H9 (cell line): ENCODE results near the gene BCAS3. TPM values are rescaled to one million over a fixed set of nuclear protein-coding genes. Genes with fewer than 3 reads are reported as not detected.

ENCODE experiments used
- DNase-seq: peaks from one replicate; pipeline ENCODE4 v3.0.0-alpha.2; 2017
- H2AFZ ChIP-seq: one replicate; pipeline ENCODE4 v1.6.1; 2013; ENCODE audit warnings: mild to moderate bottlenecking, low read length, control low read depth, moderate library complexity
- H2AK5ac ChIP-seq: 2 replicates; pipeline ENCODE4 v1.6.1; 2013; ENCODE audit warnings: low read length, control low read depth, mixed read lengths; ENCODE audit not compliant: insufficient read length
- H2BK120ac ChIP-seq: one replicate; pipeline ENCODE4 v1.6.1; 2013; ENCODE audit warnings: low read depth, mild to moderate bottlenecking, low read length, control low read depth, inconsistent platforms; ENCODE audit not compliant: poor library complexity, severe bottlenecking
- H2BK12ac ChIP-seq: 2 replicates; pipeline ENCODE4 v1.6.1; 2013; ENCODE audit warnings: low read length, control low read depth, mixed read lengths, low read depth; ENCODE audit not compliant: insufficient read length
- H2BK15ac ChIP-seq: 2 replicates; pipeline ENCODE4 v1.6.1; 2013; ENCODE audit warnings: low read depth, low read length, control low read depth
- H2BK20ac ChIP-seq: one replicate; pipeline ENCODE4 v1.6.1; 2013; ENCODE audit warnings: low read depth, mild to moderate bottlenecking, low read length, control low read depth, inconsistent platforms; ENCODE audit not compliant: poor library complexity, severe bottlenecking
- H2BK5ac ChIP-seq: 2 replicates; pipeline ENCODE4 v1.6.1; 2013; ENCODE audit warnings: low read length, control low read depth, mixed read lengths; ENCODE audit not compliant: insufficient read length
- H3K14ac ChIP-seq: 2 replicates; pipeline ENCODE4 v1.6.1; 2013; ENCODE audit warnings: low read length, control low read depth; ENCODE audit not compliant: insufficient read depth
- H3K18ac ChIP-seq: 2 replicates; pipeline ENCODE4 v1.6.1; 2013; ENCODE audit warnings: low read depth, mild to moderate bottlenecking, mixed read lengths, low read length, control low read depth; ENCODE audit not compliant: insufficient read length
- H3K23ac ChIP-seq: 2 replicates; pipeline ENCODE4 v1.6.1; 2013; ENCODE audit warnings: low read length, control low read depth, mixed read lengths, low read depth; ENCODE audit not compliant: insufficient read length
- H3K23me2 ChIP-seq: 2 replicates; pipeline ENCODE4 v1.6.1; 2013; ENCODE audit warnings: low read depth, mild to moderate bottlenecking, mixed read lengths, low read length, control low read depth; ENCODE audit not compliant: insufficient read length, poor library complexity, severe bottlenecking
- H3K27ac ChIP-seq: 2 replicates; pipeline ENCODE4 v1.5.1; 2013; ENCODE audit warnings: low read length, control low read depth, mixed read lengths, low read depth; ENCODE audit not compliant: insufficient read length
- H3K27me3 ChIP-seq: 2 replicates; pipeline ENCODE4 v1.6.1; 2013; ENCODE audit warnings: low read length, control low read depth, inconsistent platforms; ENCODE audit not compliant: insufficient read depth
- H3K4ac ChIP-seq: 2 replicates; pipeline ENCODE4 v1.6.1; 2013; ENCODE audit warnings: low read depth, mild to moderate bottlenecking, control low read depth, inconsistent platforms, low read length, moderate library complexity
- H3K4me1 ChIP-seq: 2 replicates; pipeline ENCODE4 v1.6.1; 2013; ENCODE audit warnings: low read length, control low read depth, inconsistent platforms; ENCODE audit not compliant: insufficient read depth
- H3K4me2 ChIP-seq: 2 replicates; pipeline ENCODE4 v1.6.1; 2013; ENCODE audit warnings: low read length, control low read depth, mixed read lengths; ENCODE audit not compliant: insufficient read length, insufficient read depth
- H3K56ac ChIP-seq: 2 replicates; pipeline ENCODE4 v1.6.1; 2013; ENCODE audit warnings: low read depth, mild to moderate bottlenecking, mixed read lengths, low read length, control low read depth; ENCODE audit not compliant: insufficient read length
- H3K79me1 ChIP-seq: 2 replicates; pipeline ENCODE4 v1.6.1; 2013; ENCODE audit warnings: low read depth, mild to moderate bottlenecking, moderate library complexity, low read length, control low read depth, inconsistent platforms; ENCODE audit not compliant: insufficient read depth, poor library complexity, severe bottlenecking
- H3K79me2 ChIP-seq: 2 replicates; pipeline ENCODE4 v1.6.1; 2013; ENCODE audit warnings: low read length, control low read depth, inconsistent platforms; ENCODE audit not compliant: insufficient read depth
- H3K9ac ChIP-seq: 2 replicates; pipeline ENCODE4 v1.6.1; 2013; ENCODE audit warnings: low read length, control low read depth, mixed read lengths; ENCODE audit not compliant: insufficient read length; ENCODE audit errors: extremely low read depth
- H3K9me3 ChIP-seq: one replicate; pipeline ENCODE4 v1.6.1; 2013; ENCODE audit warnings: low read depth, low read length, inconsistent platforms; ENCODE audit not compliant: control insufficient read depth
- H3T11ph ChIP-seq: one replicate; pipeline ENCODE4 v1.6.1; 2013; ENCODE audit warnings: mild to moderate bottlenecking, low read length, control low read depth, inconsistent platforms
- H4K20me1 ChIP-seq: one replicate; pipeline ENCODE4 v1.6.1; 2013; ENCODE audit not compliant: control insufficient read depth, insufficient read length, insufficient read depth
- H4K5ac ChIP-seq: 2 replicates; pipeline ENCODE4 v1.6.1; 2013; ENCODE audit warnings: low read depth, mild to moderate bottlenecking, mixed read lengths, low read length, control low read depth; ENCODE audit not compliant: insufficient read length
- H4K8ac ChIP-seq: replicated peaks from 2 replicates; pipeline ENCODE4 v1.6.1; 2013; ENCODE audit warnings: low read length, control low read depth, mixed read lengths, low read depth; ENCODE audit not compliant: insufficient read length
- H4K91ac ChIP-seq: 2 replicates; pipeline ENCODE4 v1.6.1; 2013; ENCODE audit warnings: low read depth, mild to moderate bottlenecking, moderate library complexity, mixed read lengths, low read length, control low read depth; ENCODE audit not compliant: insufficient read length
- H3K27ac Mint-ChIP-seq, 3 experiments: 2 replicates in 2 of 3; 3 replicates in 1 of 3; pipeline ENCODE4 v1.8.0; 2020 to 2021; ENCODE audit warnings: mixed read lengths in 3 of 3, mild to moderate bottlenecking in 1 of 3, moderate library complexity in 1 of 3
- H3K27me3 Mint-ChIP-seq: 2 replicates; pipeline ENCODE4 v1.8.0; 2021; ENCODE audit warnings: low read depth, mild to moderate bottlenecking, moderate library complexity, mixed read lengths
- H3K36me3 Mint-ChIP-seq, 3 experiments: 2 replicates in 2 of 3; 3 replicates in 1 of 3; pipeline ENCODE4 v1.8.0; 2020 to 2021; ENCODE audit warnings: low read depth in 3 of 3, mixed read lengths in 3 of 3; ENCODE audit not compliant: insufficient read depth in 1 of 3
- H3K4me1 Mint-ChIP-seq, 2 experiments: 2 replicates each; pipeline ENCODE4 v1.8.0; 2020; ENCODE audit warnings: mixed read lengths in 2 of 2
- H3K4me3 Mint-ChIP-seq, 2 experiments: 2 replicates in 1 of 2; 3 replicates in 1 of 2; pipeline ENCODE4 v1.8.0; 2020 to 2021; ENCODE audit warnings: mild to moderate bottlenecking in 2 of 2, mixed read lengths in 2 of 2, moderate library complexity in 1 of 2
- H3K9me3 Mint-ChIP-seq, 2 experiments: 2 replicates in 1 of 2; 3 replicates in 1 of 2; pipeline ENCODE4 v1.8.0; 2020; ENCODE audit warnings: mild to moderate bottlenecking in 2 of 2, mixed read lengths in 2 of 2, moderate library complexity in 1 of 2
- WGBS: extraction: QIAGEN DNeasy Blood & Tissue Kit; methylation state at CpG from one replicate; pipeline ENCODE4 v1.1.7; 2013; ENCODE audit warnings: missing lambda C conversion rate, low lambda C conversion rate, mixed read lengths; ENCODE audit not compliant: insufficient read length; ENCODE audit errors: extremely low coverage; 5-methylcytosine and 5-hydroxymethylcytosine counted together
- total RNA-seq: library from RNA; stranded (reverse); gene quantifications from 2 replicates; pipeline ENCODE4 v1.2.1, GENCODE V29; 2021
- TF ChIP-seq, protein P1 (sequence below): fragments of 200-600 bp; sonication (generic); conservative IDR thresholded peaks from 3 replicates; pipeline ENCODE4 v1.8.0; 2021; ENCODE audit warnings: antibody characterized with exemption, mild to moderate bottlenecking

Gene BCAS3
- total RNA-seq, 1 experiment from 2014 or later = 22.4 TPM

GRCh38 chr17:61144137-61144536 is 466.5 kb downstream of the BCAS3 start:
- no peaks in the 10 kb centered on the region for H3K79me1 ChIP-seq
- no peak overlapping the region for H3K56ac ChIP-seq
- no peak overlapping the region for H3K4me2 ChIP-seq
- H3K9ac ChIP-seq = no peak overlapping the region
- Mint-ChIP-seq H3K36me3 (no peaks in the 10 kb centered on the region), H3K27me3 (no peaks in the 10 kb centered on the region), H3K27ac (no peak overlapping the region), H3K4me3 (no peak overlapping the region), H3K9me3 (no peaks in the 10 kb centered on the region), H3K4me1 (peaks cover 4 to 9% of the 10 kb centered on the region in 2 experiments)
- H4K8ac ChIP-seq = no peak overlapping the region
- no peak for DNase-seq
- TF ChIP-seq, protein P1, sequence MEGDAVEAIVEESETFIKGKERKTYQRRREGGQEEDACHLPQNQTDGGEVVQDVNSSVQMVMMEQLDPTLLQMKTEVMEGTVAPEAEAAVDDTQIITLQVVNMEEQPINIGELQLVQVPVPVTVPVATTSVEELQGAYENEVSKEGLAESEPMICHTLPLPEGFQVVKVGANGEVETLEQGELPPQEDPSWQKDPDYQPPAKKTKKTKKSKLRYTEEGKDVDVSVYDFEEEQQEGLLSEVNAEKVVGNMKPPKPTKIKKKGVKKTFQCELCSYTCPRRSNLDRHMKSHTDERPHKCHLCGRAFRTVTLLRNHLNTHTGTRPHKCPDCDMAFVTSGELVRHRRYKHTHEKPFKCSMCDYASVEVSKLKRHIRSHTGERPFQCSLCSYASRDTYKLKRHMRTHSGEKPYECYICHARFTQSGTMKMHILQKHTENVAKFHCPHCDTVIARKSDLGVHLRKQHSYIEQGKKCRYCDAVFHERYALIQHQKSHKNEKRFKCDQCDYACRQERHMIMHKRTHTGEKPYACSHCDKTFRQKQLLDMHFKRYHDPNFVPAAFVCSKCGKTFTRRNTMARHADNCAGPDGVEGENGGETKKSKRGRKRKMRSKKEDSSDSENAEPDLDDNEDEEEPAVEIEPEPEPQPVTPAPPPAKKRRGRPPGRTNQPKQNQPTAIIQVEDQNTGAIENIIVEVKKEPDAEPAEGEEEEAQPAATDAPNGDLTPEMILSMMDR = no peak
- no peak overlapping the region for H2BK12ac ChIP-seq
- H2BK20ac ChIP-seq = no peak overlapping the region
- H3K9me3 ChIP-seq = no peaks in the 10 kb centered on the region
- no peak overlapping the region for H4K91ac ChIP-seq
- H3K18ac ChIP-seq = no peak overlapping the region
- no peak overlapping the region for H2AFZ ChIP-seq
- H3K4ac ChIP-seq = no peak overlapping the region
- H3K79me2 ChIP-seq = no peaks in the 10 kb centered on the region
- no peak overlapping the region for H3K14ac ChIP-seq
- no peaks in the 10 kb centered on the region for H3K27me3 ChIP-seq
- no peaks in the 10 kb centered on the region for H4K20me1 ChIP-seq
- no peak overlapping the region for H3K23ac ChIP-seq
- no peaks in the 10 kb centered on the region; the same call in 1 of the 2 replicates for H3K4me1 ChIP-seq
- H2BK15ac ChIP-seq = no peak overlapping the region
- no peak overlapping the region for H3T11ph ChIP-seq
- H4K5ac ChIP-seq = no peak overlapping the region
- H2BK5ac ChIP-seq = no peak overlapping the region
- no CpG with 5 or more reads among the region's 2 CpGs for WGBS
- no peak overlapping the region for H2BK120ac ChIP-seq
- H3K23me2 ChIP-seq = no peaks in the 10 kb centered on the region
- H3K27ac ChIP-seq = no peak overlapping the region
- no peak overlapping the region for H2AK5ac ChIP-seq
